ENCODE measurements around the gene PRIMPOL. TPM values are rescaled to one million over a fixed set of nuclear protein-coding genes. Genes with fewer than 3 reads are reported as not detected.

Gene PRIMPOL
- total and polyA plus RNA-seq, 2 of the 4 experiments (the other 2 are of a cell fraction) = 5.6 to 8.8 TPM

DNA sequence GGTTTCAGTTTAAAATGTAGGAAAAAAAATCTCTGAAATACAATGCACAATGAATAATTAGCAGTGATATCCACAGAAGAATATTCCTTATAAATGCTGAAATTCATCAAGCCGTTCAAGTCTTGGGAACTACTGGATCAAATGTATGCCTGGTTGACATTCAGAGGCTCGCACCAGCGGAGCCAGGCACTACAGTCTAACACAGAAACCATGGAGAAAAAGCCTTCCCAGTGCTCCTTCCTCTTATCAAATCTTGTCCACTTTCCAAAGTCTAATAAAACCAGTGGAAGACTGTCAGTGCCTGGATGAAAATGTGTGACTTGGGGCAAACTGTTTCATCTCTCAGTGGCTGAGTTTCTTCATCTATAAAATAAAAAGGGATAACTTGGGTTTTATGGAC lies 48.4 kb downstream of the PRIMPOL start:
- H2BK5ac ChIP-seq (ENCODE audit: low read depth, low read length, poor library complexity, severe bottlenecking) = no peak overlapping the region
- no CpG with 5 or more reads among the region's 3 CpGs for WGBS, 2 experiments (ENCODE audit: extremely low coverage in 2 of 2, insufficient read length in 1 of 2)
- intact Hi-C loops (cut with micrococcal nuclease) = no loop called here
- TF ChIP-seq MAZ (IDR thresholded peaks at IDR 0.05; ENCODE audit: borderline replicate concordance, low read depth, low read length) (no peak), CHD1 (IDR thresholded peaks at IDR 0.05; ENCODE audit: low read depth, low read length) (no peak), MXI1 (IDR thresholded peaks at IDR 0.05; ENCODE audit: borderline replicate concordance, low read depth, low read length) (no peak), SMC3 (IDR thresholded peaks at IDR 0.05; ENCODE audit: low read depth, low read length) (no peak), MAFK (IDR thresholded peaks at IDR 0.05; ENCODE audit: low read depth, low read length) (no peak), RCOR1 (IDR thresholded peaks at IDR 0.05; ENCODE audit: insufficient replicate concordance, low read length) (no peak)
- TF ChIP-seq, protein P1, sequence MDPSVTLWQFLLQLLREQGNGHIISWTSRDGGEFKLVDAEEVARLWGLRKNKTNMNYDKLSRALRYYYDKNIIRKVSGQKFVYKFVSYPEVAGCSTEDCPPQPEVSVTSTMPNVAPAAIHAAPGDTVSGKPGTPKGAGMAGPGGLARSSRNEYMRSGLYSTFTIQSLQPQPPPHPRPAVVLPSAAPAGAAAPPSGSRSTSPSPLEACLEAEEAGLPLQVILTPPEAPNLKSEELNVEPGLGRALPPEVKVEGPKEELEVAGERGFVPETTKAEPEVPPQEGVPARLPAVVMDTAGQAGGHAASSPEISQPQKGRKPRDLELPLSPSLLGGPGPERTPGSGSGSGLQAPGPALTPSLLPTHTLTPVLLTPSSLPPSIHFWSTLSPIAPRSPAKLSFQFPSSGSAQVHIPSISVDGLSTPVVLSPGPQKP (IDR thresholded peaks at IDR 0.05; ENCODE audit: borderline replicate concordance, low read depth, low read length) = no peak
- no peak overlapping the region for H3K27ac ChIP-seq (ENCODE audit: insufficient read depth, low read length)
- H3K36me3 ChIP-seq (ENCODE audit: control insufficient read depth, insufficient read depth, low read length) = peaks cover 3% of the 10 kb centered on the region; the same call in 1 of the 2 replicates
- no peak overlapping the region for H4K8ac ChIP-seq (ENCODE audit: low read depth in 2 of 2, low read length in 2 of 2)
- H3K23ac ChIP-seq (ENCODE audit: low read depth, low read length) = no peak overlapping the region
- no peak overlapping the region for H2BK20ac ChIP-seq (ENCODE audit: low read depth, low read length)
- in situ Hi-C loops (cut with MboI; ENCODE audit: low sequenced_read_pairs) = no loop called here
- no peak overlapping the region for H3K4me2 ChIP-seq (ENCODE audit: low read depth, low read length)
- H3K4me3 ChIP-seq (ENCODE audit: insufficient read depth, low read depth, low read length) = no peak overlapping the region
- H2AK5ac ChIP-seq (ENCODE audit: low read depth, low read length) = no peak overlapping the region
- DNase-seq = no peak
- H3K18ac ChIP-seq (ENCODE audit: low read depth, low read length) = no peak overlapping the region
- H3K9ac ChIP-seq (ENCODE audit: low read depth, low read length) = no peak overlapping the region
- ChIA-PET POLR2A (ENCODE audit: unreplicated experiment) (no interaction called here), CTCF (no interaction called here)
- H2AFZ ChIP-seq (replicated peaks; ENCODE audit: low read length, poor library complexity) = no peak overlapping the region
- H3K79me1 ChIP-seq (ENCODE audit: low read depth in 1 of 2, low read length in 2 of 2) = 0 out of 4 replicates have a peak, but pooled peaks cover 0 to 2% of the 10 kb centered on the region in 2 experiments
- dilution Hi-C loops (cut with HindIII; ENCODE audit: low sequenced_read_pairs, unreplicated experiment) = no loop called here
- no peak overlapping the region for H2BK120ac ChIP-seq (ENCODE audit: low read depth, low read length)
- ATAC-seq (ENCODE audit: low read depth) = no peak
- no peak overlapping the region for H4K91ac ChIP-seq (ENCODE audit: insufficient read depth, low read depth, low read length)
- H4K20me1 ChIP-seq (ENCODE audit: insufficient read depth, low read length) = no peaks in the 10 kb centered on the region
- no peaks in the 10 kb centered on the region for H3K27me3 ChIP-seq (ENCODE audit: control insufficient read depth, insufficient read depth, low read length)
- no peak overlapping the region for H4K5ac ChIP-seq (ENCODE audit: low read depth, low read length)
- no peak overlapping the region for H2AK9ac ChIP-seq (replicated peaks; ENCODE audit: low read depth, low read length, poor library complexity)
- no TSS peak for BruUV-seq (replicated peaks)
- H3K56ac ChIP-seq (ENCODE audit: extremely low read depth, insufficient read depth, low read length) = no peak overlapping the region
- no peak overlapping the region for H3K14ac ChIP-seq (replicated peaks; ENCODE audit: low read depth, low read length)
- H3K9me3 ChIP-seq (ENCODE audit: control insufficient read depth, insufficient read depth, low read length) = no peaks in the 10 kb centered on the region
- no peak overlapping the region for H3K4ac ChIP-seq (ENCODE audit: low read depth, low read length)
- H3K9me1 ChIP-seq (ENCODE audit: insufficient read depth, low read length) = no peaks in the 10 kb centered on the region
- peaks cover 6% of the 10 kb centered on the region for H3K4me1 ChIP-seq (ENCODE audit: control insufficient read depth, insufficient read depth, low read length)
- no peak overlapping the region for H2BK15ac ChIP-seq (ENCODE audit: low read depth, low read length)

Measured in IMR-90 (cell line).